HepG2 (cell line): Measurements from ENCODE around the gene RICTOR.

Source experiments
- ADNP ChIP-seq: sonication (generic); formaldehyde crosslinking; IDR thresholded peaks from 2 replicates; pipeline ENCODE4 v1.4.0; 2020; ENCODE audit warnings: missing genetic modification reagents
- ATF2 ChIP-seq: sonication (generic); formaldehyde crosslinking; IDR thresholded peaks from 2 replicates; pipeline ENCODE4 v1.4.0; 2020; ENCODE audit warnings: missing genetic modification reagents
- ELF4 ChIP-seq: sonication (generic); formaldehyde crosslinking; IDR thresholded peaks from 2 replicates; pipeline ENCODE4 v1.5.0; 2020; ENCODE audit warnings: missing genetic modification reagents, mild to moderate bottlenecking, moderate library complexity, borderline replicate concordance
- HIVEP1 ChIP-seq: sonication (generic); formaldehyde crosslinking; IDR thresholded peaks from 2 replicates; pipeline ENCODE4 v1.4.0; 2020; ENCODE audit warnings: mild to moderate bottlenecking, missing genetic modification reagents
- KDM5A ChIP-seq: fragments of 200-600 bp; sonication (generic); IDR thresholded peaks from 2 replicates; pipeline ENCODE4 v1.7.0; 2018; ENCODE audit warnings: antibody characterized with exemption, mild to moderate bottlenecking, low read length, borderline replicate concordance
- NFE2L2 ChIP-seq: fragments of 150-350 bp; IDR thresholded peaks from 2 replicates; pipeline ENCODE4 v1.6.1; 2014; ENCODE audit warnings: low read length
- POLR2AphosphoS5 ChIP-seq: IDR thresholded peaks from 2 replicates; pipeline ENCODE4 v1.6.1; 2012; ENCODE audit warnings: low read depth, low read length
- SAFB2 ChIP-seq: sonication (generic); formaldehyde crosslinking; IDR thresholded peaks from 2 replicates; pipeline ENCODE4 v1.5.1; 2020; ENCODE audit warnings: missing genetic modification reagents, low read depth, mild to moderate bottlenecking, borderline replicate concordance
- TBP ChIP-seq: sonication (generic); formaldehyde crosslinking; IDR thresholded peaks from 2 replicates; pipeline ENCODE4 v1.5.0; 2020; ENCODE audit warnings: missing genetic modification reagents
- ZNF138 ChIP-seq: sonication (generic); formaldehyde crosslinking; IDR thresholded peaks from 2 replicates; pipeline ENCODE4 v1.5.0; 2020; ENCODE audit warnings: mild to moderate bottlenecking, low read depth, missing genetic modification reagents
- ZNF687 ChIP-seq: sonication (generic); formaldehyde crosslinking; IDR thresholded peaks from 2 replicates; pipeline ENCODE4 v1.5.1; 2020; ENCODE audit warnings: mild to moderate bottlenecking, missing genetic modification reagents, moderate library complexity
- TF ChIP-seq, protein P1 (sequence below), 2 experiments: sonication (generic) in 1 of 2; formaldehyde crosslinking in 1 of 2; IDR thresholded peaks; 2 replicates each; pipeline versions ENCODE4 v1.5.1 to v1.6.1; 2011 to 2020; ENCODE audit warnings: borderline replicate concordance in 1 of 2, low read depth in 1 of 2, low read length in 1 of 2, mild to moderate bottlenecking in 1 of 2, missing genetic modification reagents in 1 of 2, moderate library complexity in 1 of 2
- TF ChIP-seq, protein P2 (sequence below): sonication (generic); formaldehyde crosslinking; IDR thresholded peaks from 2 replicates; pipeline ENCODE4 v1.5.0; 2020; ENCODE audit warnings: mild to moderate bottlenecking, missing genetic modification reagents, moderate library complexity

GRCh38 chr5:39062530-39062929 is 11.7 kb downstream of the RICTOR start:
- TF ChIP-seq KDM5A (no peak), ZNF687 (CRISPR knock-in tag) (no peak), ELF4 (CRISPR knock-in tag) (no peak), ATF2 (CRISPR knock-in tag) (no peak), TBP (no peak), NFE2L2 (no peak), ADNP (no peak), SAFB2 (CRISPR knock-in tag) (no peak), POLR2AphosphoS5 (no peak), ZNF138 (CRISPR knock-in tag) (no peak), HIVEP1 (CRISPR knock-in tag) (no peak)
- TF ChIP-seq, protein P1, sequence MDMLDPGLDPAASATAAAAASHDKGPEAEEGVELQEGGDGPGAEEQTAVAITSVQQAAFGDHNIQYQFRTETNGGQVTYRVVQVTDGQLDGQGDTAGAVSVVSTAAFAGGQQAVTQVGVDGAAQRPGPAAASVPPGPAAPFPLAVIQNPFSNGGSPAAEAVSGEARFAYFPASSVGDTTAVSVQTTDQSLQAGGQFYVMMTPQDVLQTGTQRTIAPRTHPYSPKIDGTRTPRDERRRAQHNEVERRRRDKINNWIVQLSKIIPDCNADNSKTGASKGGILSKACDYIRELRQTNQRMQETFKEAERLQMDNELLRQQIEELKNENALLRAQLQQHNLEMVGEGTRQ (IDR thresholded peaks at IDR 0.05; ENCODE audit: low read depth, low read length), result no peak
- TF ChIP-seq, protein P1 (CRISPR knock-in tag; IDR thresholded peaks at IDR 0.05; ENCODE audit: borderline replicate concordance), result no peak
- TF ChIP-seq, protein P2, sequence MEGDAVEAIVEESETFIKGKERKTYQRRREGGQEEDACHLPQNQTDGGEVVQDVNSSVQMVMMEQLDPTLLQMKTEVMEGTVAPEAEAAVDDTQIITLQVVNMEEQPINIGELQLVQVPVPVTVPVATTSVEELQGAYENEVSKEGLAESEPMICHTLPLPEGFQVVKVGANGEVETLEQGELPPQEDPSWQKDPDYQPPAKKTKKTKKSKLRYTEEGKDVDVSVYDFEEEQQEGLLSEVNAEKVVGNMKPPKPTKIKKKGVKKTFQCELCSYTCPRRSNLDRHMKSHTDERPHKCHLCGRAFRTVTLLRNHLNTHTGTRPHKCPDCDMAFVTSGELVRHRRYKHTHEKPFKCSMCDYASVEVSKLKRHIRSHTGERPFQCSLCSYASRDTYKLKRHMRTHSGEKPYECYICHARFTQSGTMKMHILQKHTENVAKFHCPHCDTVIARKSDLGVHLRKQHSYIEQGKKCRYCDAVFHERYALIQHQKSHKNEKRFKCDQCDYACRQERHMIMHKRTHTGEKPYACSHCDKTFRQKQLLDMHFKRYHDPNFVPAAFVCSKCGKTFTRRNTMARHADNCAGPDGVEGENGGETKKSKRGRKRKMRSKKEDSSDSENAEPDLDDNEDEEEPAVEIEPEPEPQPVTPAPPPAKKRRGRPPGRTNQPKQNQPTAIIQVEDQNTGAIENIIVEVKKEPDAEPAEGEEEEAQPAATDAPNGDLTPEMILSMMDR, result no peak
